Activated B cell treated with CpG ODN at 0.5 μM for 24 hours (primary cell): ENCODE data around the gene SCGB1D2. TPM values are rescaled to one million over a fixed set of nuclear protein-coding genes. Genes with fewer than 3 reads are reported as not detected.

Experiments used
- ATAC-seq: fragments of 200-7000 bp; cut with Tn5 transposase; one replicate; pipeline ENCODE4 v1.10.0; 2021; ENCODE audit warnings: low read depth, mild to moderate bottlenecking, moderate library complexity
- CTCF ChIA-PET: fragments of 350-600 bp; sonication (Branson Sonifier 250); formaldehyde crosslinking; loops from one replicate; lab custom pipeline; 2021; ENCODE audit warnings: antibody characterized with exemption; lab: Charles Lee
- POLR2A ChIA-PET: fragments of 350-600 bp; sonication (Branson Sonifier 250); formaldehyde crosslinking; loops from one replicate; lab custom pipeline; 2021; ENCODE audit warnings: antibody characterized with exemption; lab: Charles Lee
- DNase-seq: peaks from one replicate; pipeline ENCODE4 v3.0.0; 2022
- H3K27ac Mint-ChIP-seq: one replicate; pipeline ENCODE4 v1.8.0; 2020; ENCODE audit warnings: mixed read lengths
- H3K27me3 Mint-ChIP-seq: one replicate; pipeline ENCODE4 v1.8.0; 2021; ENCODE audit warnings: mixed read lengths
- H3K36me3 Mint-ChIP-seq: one replicate; pipeline ENCODE4 v1.8.0; 2021; ENCODE audit warnings: low read depth, mixed read lengths
- H3K4me1 Mint-ChIP-seq: one replicate; pipeline ENCODE4 v1.8.0; 2021; ENCODE audit warnings: mixed read lengths
- H3K4me3 Mint-ChIP-seq: one replicate; pipeline ENCODE4 v1.8.0; 2020; ENCODE audit warnings: mild to moderate bottlenecking, mixed read lengths
- H3K9me3 Mint-ChIP-seq: one replicate; pipeline ENCODE4 v1.8.0; 2020; ENCODE audit warnings: mixed read lengths
- CTCF ChIP-seq: fragments of 200-600 bp; IDR thresholded peaks from one replicate; pipeline ENCODE4 v1.8.0; 2022; ENCODE audit warnings: antibody characterized with exemption, mild to moderate bottlenecking
- intact Hi-C: fragments of 100-400 bp; cut with micrococcal nuclease; formaldehyde crosslinking; loops from one replicate; pipeline ENCODE4 v1.15.1; 2024
- total RNA-seq: library from RNA; stranded (reverse); gene quantifications from 2 replicates; pipeline ENCODE4 v1.2.3, GENCODE V29; 2022

Gene SCGB1D2
- total RNA-seq, 1 donor from 2014 or later: not detected

GRCh38 chr11:62237499-62237898 is 4.5 kb upstream of the SCGB1D2 start:
- H3K27ac Mint-ChIP-seq: no peak overlapping the region
- no peaks in the 10 kb centered on the region for H3K36me3 Mint-ChIP-seq
- TF ChIP-seq CTCF: no peak
- intact Hi-C loops: no loop called here
- no peaks in the 10 kb centered on the region for H3K9me3 Mint-ChIP-seq
- ATAC-seq (no peak), DNase-seq (no peak)
- no peak overlapping the region for H3K4me3 Mint-ChIP-seq
- POLR2A ChIA-PET: no interaction called here
- CTCF ChIA-PET: no interaction called here
- H3K4me1 Mint-ChIP-seq: no peaks in the 10 kb centered on the region
- H3K27me3 Mint-ChIP-seq: peaks cover 22% of the 10 kb centered on the region

- Mint-ChIP-seq H3K27ac (no peak overlapping the region), H3K36me3 (no peaks in the 10 kb centered on the region), H3K9me3 (no peaks in the 10 kb centered on the region), H3K4me1 (no peaks in the 10 kb centered on the region), H3K4me3 (no peak overlapping the region), H3K27me3 (peaks cover 21% of the 10 kb centered on the region)
- no peak for DNase-seq
- intact Hi-C loops: no loop called here
- TF ChIP-seq CTCF: no peak
- ATAC-seq: no peak
- ChIA-PET CTCF (no interaction called here), POLR2A (no interaction called here)
Observed at GRCh38 chr11:62238151-62238550, 3.9 kb upstream of the SCGB1D2 start.

- TF ChIP-seq CTCF: no peak
- no peaks in the 10 kb centered on the region for H3K4me1 Mint-ChIP-seq
- no peaks in the 10 kb centered on the region for H3K9me3 Mint-ChIP-seq
- intact Hi-C loops: no loop called here
- peaks cover 25% of the 10 kb centered on the region for H3K27me3 Mint-ChIP-seq
- ChIA-PET CTCF (no interaction called here), POLR2A (no interaction called here)
- H3K36me3 Mint-ChIP-seq: no peaks in the 10 kb centered on the region
- no peak for ATAC-seq
- H3K27ac Mint-ChIP-seq: no peak overlapping the region
- no peak overlapping the region for H3K4me3 Mint-ChIP-seq
- no peak for DNase-seq
Observed at GRCh38 chr11:62241095-62241494, 944 bp upstream of the SCGB1D2 start.

GRCh38 chr11:62245271-62245753 is 3.3 kb downstream of the SCGB1D2 start:
- POLR2A ChIA-PET: no interaction called here
- CTCF ChIA-PET: no interaction called here
- TF ChIP-seq CTCF: no peak
- intact Hi-C loops: no loop called here
- DNase-seq (no peak), ATAC-seq (no peak)
- Mint-ChIP-seq H3K4me3 (no peak overlapping the region), H3K4me1 (no peaks in the 10 kb centered on the region), H3K27me3 (peaks cover 33% of the 10 kb centered on the region), H3K36me3 (peaks cover 4% of the 10 kb centered on the region), H3K27ac (no peak overlapping the region), H3K9me3 (peaks cover 11% of the 10 kb centered on the region)

GRCh38 chr11:62251698-62252097 is 9.7 kb downstream of the SCGB1D2 start:
- intact Hi-C loops: no loop called here
- no peak for DNase-seq
- Mint-ChIP-seq H3K9me3 (peaks cover 44% of the 10 kb centered on the region), H3K4me1 (no peaks in the 10 kb centered on the region), H3K36me3 (peaks cover 8% of the 10 kb centered on the region), H3K27me3 (peaks cover 20% of the 10 kb centered on the region), H3K4me3 (no peak overlapping the region), H3K27ac (no peak overlapping the region)
- no peak for ATAC-seq
- ChIA-PET POLR2A (no interaction called here), CTCF (no interaction called here)
- no peak for TF ChIP-seq CTCF
